AML-193 (cell line): Measurements from ENCODE around the gene CPLX1.
"Not testable (repeated sequence)": the region's sequence is repeated elsewhere in the genome, so short reads cannot be mapped to it uniquely, and the experiment has no call there.

Experiments
- DNase-seq, 2 experiments: peaks; one replicate each; lab custom pipeline; 2025; lab: John Stamatoyannopoulos, UW

The CPLX1 gene

DNA sequence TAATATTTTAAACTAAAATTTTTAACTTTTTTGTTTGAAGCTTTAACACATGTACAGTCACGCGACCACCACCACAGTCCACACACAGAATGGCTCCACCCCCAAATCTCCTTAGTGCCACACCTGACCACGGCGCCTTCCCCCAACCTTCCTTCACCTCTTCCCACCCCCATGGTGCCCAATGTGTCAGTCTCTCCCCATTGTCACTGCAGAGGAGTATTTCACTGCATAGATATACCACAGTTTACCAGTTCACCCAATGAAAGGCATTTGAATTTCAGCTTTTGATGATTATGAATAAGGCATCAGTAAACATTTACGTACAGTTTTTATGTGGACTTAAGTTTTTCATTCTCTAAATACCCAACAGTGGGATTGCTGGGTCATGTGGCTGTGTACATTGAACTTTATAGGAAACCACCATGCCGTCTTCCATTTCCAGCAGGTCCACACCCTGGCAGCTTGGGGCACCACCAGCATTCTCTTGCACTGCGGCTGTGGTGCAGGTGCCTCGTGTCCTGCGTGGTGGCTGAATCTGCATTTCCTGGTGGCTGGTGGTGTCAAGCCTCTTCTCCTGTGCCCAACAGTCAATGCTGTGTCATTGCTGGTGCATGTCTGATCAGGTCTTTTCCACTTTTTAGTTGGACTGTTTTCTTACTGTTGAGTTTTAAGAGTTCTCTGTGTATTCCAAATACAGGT is 49.0 kb downstream of the CPLX1 start:
- DNase-seq: no peak

DNA sequence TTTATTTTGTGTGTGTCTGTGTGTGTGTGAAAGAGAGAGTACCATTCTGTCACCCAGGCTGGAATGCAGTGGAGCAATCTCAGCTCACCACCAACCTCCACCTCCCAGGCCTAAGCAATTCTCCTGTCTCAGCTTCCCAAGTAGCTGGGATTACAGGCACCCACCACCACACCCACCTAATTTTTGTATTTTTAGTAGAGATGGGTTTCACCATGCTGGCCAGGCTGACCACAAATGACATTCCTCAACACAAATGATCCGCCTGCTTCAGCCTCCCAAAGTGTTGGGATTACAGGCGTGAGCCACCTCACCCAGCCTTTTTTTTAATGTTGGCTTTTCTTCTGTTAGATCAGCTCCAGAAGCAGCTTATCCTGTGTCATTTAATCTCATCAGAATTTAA is 50.4 kb downstream of the CPLX1 start:
- DNase-seq: not testable (repeated sequence)

DNA sequence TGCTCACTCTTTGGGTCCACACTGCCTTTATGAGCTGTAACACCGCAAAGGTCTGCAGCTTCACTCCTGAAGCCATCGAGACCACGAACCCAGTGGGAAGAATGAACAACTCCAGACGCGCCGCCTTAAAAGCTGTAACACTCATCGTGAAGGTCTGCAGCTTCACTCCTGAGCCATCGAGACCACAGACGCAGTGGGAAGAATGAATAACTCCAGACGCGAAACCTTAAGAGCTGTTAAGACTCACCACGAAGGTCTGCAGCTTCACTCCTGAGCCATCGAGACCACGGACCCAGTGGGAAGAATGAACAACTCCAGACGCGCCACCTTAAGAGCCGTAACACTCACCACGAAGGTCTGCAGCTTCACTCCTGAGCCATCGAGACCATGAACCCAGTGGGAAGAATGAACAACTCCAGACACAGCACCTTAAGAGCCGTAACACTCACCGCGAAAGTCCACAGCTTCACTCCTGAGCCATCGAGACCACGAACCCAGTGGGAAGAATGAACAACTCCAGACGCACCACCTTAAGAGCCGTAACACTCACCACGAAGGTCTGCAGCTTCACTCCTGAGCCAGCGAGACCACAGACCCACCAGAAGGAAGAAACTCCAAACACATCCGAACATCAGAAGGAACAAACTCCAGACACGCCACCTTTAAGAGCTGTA is 51.4 kb downstream of the CPLX1 start:
- DNase-seq: not testable (repeated sequence)

DNA sequence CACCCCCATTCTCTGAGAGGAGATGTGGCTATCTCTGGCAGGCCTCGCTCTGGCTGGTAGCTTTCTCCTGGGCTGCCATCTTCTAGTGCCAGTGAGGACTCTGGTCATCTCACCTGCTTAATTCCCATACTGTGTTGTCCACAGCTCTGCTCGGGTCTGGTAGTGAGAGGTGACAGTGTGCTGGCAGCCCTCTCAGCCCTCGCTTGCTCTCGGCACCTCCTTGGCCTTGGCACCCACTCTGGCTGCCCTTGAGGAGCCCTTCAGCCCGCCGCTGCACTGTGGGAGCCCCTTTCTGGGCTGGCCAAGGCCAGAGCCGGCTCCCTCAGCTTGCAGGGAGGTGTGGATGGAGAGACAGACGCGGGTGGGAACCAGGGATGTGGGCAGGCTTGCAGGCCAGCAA is 52.7 kb downstream of the CPLX1 start:
- DNase-seq: no peak

DNA sequence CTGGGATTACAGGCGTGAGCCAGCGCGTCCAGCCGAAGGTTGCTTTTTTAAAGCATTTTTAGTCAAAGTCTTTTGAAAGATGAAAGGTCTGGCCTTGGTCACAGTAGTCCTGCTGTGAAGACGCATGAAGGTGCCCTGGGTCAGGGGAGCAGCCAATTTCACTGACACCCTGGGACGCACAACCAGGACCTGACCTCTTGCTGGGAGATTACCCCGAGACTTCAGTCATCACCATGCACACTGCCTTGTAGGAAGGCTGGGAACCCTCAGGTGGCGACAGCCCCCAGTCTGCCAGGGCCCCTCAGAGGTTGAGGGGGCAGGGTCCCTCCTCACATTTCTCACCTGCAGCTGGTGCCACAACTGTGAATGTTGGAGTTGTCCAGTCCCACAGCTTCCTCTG is 53.2 kb downstream of the CPLX1 start:
- no peak for DNase-seq

DNA sequence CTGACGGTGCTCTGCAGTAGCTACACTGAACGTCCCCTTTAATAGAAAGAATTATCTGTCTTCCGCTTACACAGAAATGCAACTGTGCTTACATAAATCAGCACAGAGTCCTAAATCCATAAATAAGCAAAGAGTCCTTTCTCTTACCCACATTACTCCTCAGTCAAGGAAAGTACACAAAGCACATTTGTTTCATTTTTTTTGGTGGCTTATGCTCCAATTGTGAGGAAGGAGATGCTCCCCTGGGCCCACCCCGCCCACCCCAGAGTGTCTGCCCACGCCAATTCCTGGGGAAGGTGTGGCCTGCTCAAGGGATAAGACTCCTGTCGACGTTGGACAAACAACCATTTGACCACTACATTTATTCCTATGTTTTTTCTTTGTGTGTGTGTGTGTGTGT is 53.8 kb downstream of the CPLX1 start:
- DNase-seq: no peak

DNA sequence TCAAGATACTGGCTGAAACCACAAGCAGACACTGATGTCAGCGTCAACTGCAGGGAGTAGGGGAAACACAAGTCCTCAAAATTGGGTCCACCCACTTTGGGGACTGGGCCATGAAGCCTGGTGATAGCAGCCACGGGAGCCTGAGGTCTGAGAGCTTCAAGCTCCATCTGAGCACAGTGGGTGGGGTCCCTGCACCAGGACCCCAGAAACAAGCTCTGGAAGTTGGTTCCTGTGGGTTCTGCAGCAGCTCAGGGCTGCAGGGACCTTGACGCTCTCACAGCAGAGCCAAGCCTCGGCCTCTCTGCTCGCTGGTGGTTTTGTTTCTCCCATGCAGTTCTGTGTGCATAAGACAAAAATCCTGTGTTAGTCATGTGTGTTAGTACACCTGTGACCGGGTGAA is 54.5 kb downstream of the CPLX1 start:
- no peak for DNase-seq

DNA sequence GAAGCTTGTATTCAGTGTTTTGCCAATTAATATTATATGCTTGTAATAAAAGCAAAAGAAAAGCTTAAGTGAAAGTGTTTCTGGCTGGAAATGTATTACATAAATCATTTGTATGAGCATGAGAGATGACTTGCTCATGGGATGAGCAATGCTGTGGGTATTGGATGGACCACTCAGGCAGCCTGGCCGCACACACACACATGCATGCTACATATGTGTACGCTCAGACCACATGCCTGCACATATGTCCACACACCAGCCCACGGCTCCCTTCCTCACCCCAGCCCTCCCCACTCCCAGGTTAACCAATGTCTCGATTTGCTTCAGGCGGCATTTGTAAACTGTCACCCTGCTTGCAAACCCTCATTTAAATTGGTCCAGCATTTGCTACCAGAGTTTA is 55.9 kb downstream of the CPLX1 start:
- DNase-seq: no peak

DNA sequence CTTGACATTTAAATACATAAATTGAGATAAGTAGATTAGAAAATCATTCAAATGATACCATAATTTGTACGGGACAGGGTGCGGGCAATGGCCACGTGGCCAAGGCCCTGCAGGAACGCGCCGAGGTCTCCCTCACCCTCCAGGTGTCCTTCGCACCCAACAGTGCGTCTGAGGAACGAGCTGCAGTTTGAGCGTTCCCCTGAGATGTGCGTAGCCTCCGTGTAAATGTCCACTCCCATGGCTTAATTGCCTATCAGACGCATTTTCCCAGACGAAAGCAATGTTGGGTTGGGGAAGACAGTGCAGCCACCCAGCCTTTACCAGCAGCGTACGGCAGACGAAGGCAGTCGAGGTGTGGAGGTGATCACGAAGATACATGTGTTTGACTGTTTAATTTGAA is 56.4 kb downstream of the CPLX1 start:
- no peak for DNase-seq

DNA sequence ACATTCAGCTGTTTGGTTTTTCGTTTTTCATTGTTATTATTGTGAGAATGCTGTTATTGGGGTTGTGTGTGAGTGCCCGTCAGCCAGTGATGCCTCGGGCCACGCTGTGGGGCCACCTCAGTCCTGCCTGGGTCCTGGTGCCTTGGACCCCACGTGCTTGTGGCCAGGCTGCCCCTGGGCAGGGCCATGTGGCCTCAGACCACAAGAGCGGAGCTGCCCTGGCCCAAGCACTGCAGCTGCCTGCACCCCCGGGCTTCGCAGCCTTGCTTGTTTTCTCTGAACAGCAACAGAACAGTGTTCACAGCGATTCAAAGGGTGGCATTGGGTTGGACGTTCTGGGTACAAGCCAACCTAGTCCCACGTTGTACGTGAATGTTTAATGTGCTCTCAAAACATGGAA is 56.9 kb downstream of the CPLX1 start:
- DNase-seq: no peak

DNA sequence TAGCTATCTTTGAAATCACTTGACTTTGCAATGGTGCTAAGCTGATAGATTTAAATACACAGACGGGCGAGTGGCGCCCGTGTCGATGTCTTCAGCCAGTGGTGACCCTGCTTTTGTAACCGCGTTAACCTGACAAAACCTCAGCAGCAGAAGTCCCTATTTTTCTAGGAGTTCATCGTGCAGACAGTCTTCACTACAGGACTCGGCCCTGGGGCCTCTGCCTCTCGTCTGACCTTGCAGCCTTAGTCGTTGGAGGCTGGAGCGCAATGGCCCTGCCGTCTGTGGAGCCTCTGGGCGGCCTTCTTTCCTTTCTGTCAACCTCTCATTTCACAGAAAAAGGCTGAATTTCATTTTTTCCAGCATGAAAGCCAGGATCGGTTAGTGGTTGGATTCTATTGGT is 57.9 kb downstream of the CPLX1 start:
- no peak for DNase-seq

DNA sequence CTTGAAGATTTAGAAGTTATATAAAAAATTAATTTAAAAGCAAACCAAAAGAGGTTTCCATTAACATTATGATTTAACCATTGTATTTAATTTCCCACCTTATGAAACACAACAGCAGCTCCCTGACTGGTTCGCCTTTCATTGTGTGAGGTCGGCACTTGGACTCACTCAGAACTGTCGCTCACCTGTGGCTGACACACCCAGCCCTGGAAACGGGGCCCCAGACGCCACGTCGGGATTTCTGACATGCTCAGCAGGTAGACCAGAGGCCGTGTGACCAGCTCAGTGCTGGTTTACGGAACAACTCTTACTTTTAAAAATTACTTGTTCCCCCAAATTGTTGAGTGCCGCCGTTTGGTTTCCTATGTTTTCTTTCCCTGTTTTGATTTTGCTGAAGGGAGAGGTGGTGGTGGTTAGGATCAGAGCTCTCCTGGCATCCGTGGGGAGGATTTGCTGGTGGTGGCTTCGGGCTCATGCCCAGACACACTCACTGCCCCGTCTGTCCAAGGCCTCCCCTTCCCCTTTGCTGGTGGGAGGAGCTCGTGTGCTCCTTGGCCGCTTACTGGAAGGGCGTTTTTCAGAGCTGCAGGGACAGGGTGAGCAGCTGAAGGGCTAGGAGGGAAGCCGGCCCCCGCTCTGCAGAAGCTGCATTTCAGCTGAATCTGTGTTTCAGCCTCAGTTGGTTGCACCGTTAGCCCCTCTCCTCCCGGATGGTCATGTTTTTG is 59.2 kb downstream of the CPLX1 start:
- DNase-seq: no peak

DNA sequence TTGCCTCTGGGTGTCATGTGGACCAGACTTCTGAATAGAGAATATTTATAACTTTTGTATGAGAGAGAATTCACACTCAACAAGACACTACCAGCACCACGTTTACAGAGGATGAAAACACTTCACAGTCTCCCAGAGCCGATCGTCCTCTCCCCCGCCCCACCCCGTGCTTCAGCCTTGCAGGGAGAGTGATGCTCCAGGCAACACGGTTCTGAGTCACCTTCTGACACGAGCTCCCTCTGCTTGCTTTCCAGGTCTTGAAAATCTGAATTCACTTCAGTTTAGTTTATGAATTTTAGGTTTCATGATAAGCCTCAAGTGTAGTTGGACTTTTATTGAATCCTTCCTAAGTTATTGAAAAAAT is 59.8 kb downstream of the CPLX1 start:
- no peak for DNase-seq

DNA sequence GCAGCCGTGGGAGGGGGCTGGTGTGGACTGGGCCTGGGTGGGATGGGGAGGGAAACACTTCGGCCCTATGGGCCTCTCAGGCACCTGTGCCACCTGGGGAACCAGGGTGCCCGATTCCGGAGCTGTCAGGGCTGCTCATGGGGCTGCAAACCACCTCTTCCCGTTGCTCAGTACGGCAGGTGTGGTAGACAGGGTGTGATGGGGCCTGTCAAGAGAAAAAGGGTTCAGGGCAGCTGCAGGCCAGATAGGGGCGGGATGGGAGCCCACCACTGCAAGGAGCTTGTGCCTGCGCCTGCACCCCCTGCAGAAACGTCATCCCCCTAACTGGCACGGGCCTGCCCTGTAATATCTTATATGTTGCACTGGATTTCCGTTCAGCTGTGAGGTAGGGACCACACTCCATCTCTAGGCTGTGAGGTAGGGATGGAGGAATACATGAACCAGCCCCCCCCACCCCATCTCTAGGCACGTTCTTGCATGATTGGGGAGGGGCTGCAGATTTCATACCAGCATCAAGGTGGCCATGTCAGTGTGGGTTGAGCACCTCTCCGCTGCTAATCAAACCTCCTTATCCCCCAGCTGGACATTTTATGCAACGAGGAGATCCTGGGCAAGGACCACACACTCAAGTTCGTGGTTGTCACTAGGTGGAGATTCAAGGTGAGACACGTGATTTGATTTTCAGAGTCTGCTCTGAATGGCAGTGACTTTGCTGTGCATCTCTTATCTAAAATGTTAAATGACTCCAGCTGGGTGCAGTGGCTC is 61.3 kb downstream of the CPLX1 start:
- DNase-seq: no peak

DNA sequence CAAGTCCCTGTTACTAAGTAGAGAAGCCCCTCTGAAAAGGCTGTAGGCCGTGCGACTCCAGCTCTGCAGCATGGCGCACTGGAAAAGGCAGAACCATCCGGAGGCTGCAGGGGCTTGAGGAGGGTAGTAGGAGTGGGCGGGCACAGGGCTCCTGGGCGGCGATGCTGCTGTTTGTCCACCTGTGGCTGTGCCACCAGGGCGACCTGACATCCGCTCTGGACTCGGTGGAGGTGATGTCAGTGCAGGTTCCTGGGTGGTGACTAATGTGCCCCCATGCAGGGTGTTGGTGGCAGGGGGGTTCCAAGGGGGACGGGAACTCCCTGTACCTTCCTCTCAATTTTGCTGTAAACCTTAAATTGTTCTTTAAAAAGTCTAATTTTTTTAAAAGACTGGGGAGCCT is 62.0 kb downstream of the CPLX1 start:
- no peak for DNase-seq

DNA sequence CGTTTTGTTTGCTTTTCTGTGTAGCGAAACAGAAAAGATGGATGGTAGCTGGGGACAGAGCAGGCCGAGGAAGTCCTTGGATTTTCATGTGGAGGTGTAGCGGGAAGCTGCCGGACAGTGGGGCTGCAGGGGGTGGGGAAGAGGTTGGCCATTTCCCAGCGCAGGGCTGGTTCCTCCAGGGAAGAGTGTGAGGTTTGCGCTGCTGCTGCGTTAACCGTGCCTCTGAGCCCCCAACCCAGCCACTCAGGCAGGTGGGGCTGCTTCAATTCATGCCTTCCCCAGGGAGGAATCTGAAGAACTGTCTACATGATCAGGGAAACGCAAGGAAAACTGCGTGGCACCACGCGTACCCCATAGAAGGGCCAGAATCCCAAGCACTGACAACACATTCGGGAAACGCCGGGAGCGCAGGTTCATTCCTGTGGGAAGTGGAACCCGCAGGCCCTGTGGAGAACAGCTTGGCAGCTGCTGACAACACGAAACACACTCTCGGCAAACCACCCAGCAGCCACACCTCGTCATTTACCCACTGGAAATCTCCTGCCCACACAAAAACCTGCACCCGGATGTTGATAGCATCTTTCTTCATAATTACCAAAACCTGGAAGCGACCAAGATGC is 62.6 kb downstream of the CPLX1 start:
- no peak for DNase-seq

DNA sequence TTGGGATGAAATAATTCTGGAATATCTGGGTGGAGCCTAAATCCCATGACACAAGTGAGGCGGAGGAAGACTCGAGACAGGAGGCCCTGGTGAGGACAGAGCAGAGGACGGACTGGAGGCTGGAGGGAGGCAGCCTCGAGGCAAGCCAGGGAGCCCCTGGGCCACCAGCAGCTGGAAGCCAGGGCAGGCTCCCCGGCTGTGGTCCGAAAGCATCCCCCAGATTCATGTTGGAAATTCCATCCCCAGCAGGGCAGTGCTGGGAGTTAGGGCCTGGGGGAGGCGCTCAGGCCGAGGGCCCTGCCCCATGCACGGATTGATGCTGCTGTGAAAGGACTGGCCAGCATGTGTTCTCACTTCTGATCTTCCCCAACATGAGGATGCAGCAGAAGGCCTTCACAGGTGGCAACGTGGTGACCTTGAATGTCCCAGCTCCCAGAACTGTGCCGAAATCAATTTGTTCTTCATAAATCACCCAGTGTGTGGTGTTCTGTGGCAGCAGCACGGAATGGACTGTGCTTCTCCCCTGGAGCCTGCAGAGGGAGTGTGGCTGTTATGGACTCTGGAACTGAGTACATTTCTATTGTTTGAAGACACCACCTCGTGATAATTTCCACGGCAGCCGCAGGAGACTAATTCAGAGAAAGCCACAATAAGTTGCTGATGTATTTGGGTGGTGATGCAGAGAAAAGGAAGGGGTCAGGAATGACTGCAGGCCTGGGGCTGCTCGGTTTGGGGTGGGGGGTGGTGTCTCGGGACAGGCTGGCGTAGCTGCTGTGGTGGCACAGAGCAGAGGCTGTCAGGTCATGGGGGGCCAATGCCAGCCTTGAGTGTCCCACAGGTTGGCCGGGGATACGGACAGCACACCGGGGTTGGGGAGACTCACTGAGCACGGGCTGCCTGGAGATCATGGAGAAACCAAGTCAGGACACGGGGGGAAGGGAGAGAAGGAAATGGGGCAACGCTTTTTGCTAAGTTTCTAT is 63.4 kb downstream of the CPLX1 start:
- peak in 1 of 2 experiments; percentile 8 for DNase-seq

DNA sequence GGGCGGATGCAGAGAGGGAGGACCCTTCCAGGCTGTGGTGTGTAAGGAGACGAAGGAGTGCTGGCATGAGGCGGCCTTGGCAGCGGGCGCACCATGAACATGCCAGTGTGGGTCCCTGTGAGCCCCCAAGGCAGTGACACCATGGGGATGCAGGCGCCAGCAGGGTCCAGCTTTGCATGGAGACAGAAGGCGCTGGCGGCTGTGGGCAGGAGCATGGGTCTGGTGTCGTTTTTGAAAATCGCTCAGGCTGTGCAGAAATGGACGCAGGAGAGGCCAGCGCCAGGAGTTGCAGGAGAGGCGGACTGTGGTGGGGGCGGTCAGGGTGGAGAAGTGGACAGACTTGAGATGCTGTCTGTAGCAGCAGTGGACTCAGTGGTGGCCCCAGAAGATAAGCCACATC is 64.2 kb downstream of the CPLX1 start:
- no peak for DNase-seq

DNA sequence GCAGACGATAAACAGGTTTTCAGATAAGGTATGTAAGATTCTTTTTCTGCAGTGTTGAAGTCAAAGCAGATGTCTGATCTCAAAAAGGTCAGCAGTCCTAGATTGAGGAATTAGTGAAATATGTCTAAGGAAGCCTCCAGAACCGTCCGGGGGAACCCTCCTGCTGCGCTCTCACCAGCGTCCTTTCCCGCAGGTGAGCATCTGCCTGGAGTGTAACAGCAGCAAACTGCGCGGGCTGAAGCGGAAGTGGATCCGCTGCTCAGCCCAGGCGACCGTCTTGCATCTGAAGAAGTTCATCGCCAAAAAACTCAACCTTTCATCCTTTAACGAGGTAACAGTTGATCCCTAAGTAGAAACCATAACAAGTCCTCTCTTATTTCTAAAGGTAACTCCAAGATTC is 64.8 kb downstream of the CPLX1 start:
- no peak for DNase-seq

DNA sequence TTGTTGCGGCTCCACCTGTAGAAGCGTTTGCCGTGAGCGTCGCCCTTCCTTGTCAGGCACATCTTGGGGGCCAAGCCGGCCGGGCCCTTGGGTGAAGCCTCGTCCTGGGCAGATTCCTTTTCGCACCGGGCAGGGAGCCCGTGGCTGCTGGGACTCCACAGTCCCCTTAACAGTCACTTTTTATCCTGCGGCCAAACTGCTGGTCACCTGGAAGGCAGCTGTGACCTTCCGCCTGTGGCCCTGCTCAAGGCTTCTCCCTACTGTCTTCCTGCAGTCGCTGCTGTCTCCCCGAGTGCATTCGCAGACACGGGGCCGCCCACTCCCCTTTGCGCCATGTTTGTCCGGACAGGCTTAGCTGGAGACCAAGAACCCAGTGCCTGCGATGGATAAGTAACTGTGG is 65.3 kb downstream of the CPLX1 start:
- no peak for DNase-seq

DNA sequence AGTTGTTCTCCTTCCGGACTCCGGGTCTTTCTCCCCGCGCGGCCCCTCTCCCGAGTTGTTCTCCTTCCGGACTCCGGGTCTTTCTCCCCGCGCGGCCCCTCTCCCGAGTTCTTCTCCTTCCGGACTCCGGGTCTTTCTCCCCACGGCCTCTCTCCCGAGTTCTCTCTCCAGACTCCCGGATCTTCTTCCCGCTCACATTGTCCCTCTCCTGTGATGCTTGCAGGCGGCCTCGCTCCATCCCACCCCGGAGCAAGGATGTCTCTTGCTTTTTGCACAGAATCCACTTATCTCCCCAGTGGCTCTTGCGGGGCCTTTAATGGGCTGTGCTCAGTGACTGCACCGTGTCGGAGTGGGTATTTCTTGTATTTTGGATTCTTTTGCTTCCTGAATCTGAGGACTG is 66.1 kb downstream of the CPLX1 start:
- not testable (repeated sequence) for DNase-seq
